H9 (cell line): ENCODE measurements around the gene GPR137. TPM values are rescaled to one million over a fixed set of nuclear protein-coding genes. Genes with fewer than 3 reads are reported as not detected.

Experiments used
- DNase-seq: peaks from one replicate; pipeline ENCODE4 v3.0.0-alpha.2; 2017
- H2AFZ ChIP-seq: one replicate; pipeline ENCODE4 v1.6.1; 2013; ENCODE audit warnings: mild to moderate bottlenecking, low read length, control low read depth, moderate library complexity
- H2AK5ac ChIP-seq: 2 replicates; pipeline ENCODE4 v1.6.1; 2013; ENCODE audit warnings: low read length, control low read depth, mixed read lengths; ENCODE audit not compliant: insufficient read length
- H2BK120ac ChIP-seq: one replicate; pipeline ENCODE4 v1.6.1; 2013; ENCODE audit warnings: low read depth, mild to moderate bottlenecking, low read length, control low read depth, inconsistent platforms; ENCODE audit not compliant: poor library complexity, severe bottlenecking
- H2BK12ac ChIP-seq: 2 replicates; pipeline ENCODE4 v1.6.1; 2013; ENCODE audit warnings: low read length, control low read depth, mixed read lengths, low read depth; ENCODE audit not compliant: insufficient read length
- H2BK15ac ChIP-seq: 2 replicates; pipeline ENCODE4 v1.6.1; 2013; ENCODE audit warnings: low read depth, low read length, control low read depth
- H2BK20ac ChIP-seq: one replicate; pipeline ENCODE4 v1.6.1; 2013; ENCODE audit warnings: low read depth, mild to moderate bottlenecking, low read length, control low read depth, inconsistent platforms; ENCODE audit not compliant: poor library complexity, severe bottlenecking
- H2BK5ac ChIP-seq: 2 replicates; pipeline ENCODE4 v1.6.1; 2013; ENCODE audit warnings: low read length, control low read depth, mixed read lengths; ENCODE audit not compliant: insufficient read length
- H3K14ac ChIP-seq: 2 replicates; pipeline ENCODE4 v1.6.1; 2013; ENCODE audit warnings: low read length, control low read depth; ENCODE audit not compliant: insufficient read depth
- H3K18ac ChIP-seq: 2 replicates; pipeline ENCODE4 v1.6.1; 2013; ENCODE audit warnings: low read depth, mild to moderate bottlenecking, mixed read lengths, low read length, control low read depth; ENCODE audit not compliant: insufficient read length
- H3K23ac ChIP-seq: 2 replicates; pipeline ENCODE4 v1.6.1; 2013; ENCODE audit warnings: low read length, control low read depth, mixed read lengths, low read depth; ENCODE audit not compliant: insufficient read length
- H3K23me2 ChIP-seq: 2 replicates; pipeline ENCODE4 v1.6.1; 2013; ENCODE audit warnings: low read depth, mild to moderate bottlenecking, mixed read lengths, low read length, control low read depth; ENCODE audit not compliant: insufficient read length, poor library complexity, severe bottlenecking
- H3K27ac ChIP-seq: 2 replicates; pipeline ENCODE4 v1.5.1; 2013; ENCODE audit warnings: low read length, control low read depth, mixed read lengths, low read depth; ENCODE audit not compliant: insufficient read length
- H3K27me3 ChIP-seq: 2 replicates; pipeline ENCODE4 v1.6.1; 2013; ENCODE audit warnings: low read length, control low read depth, inconsistent platforms; ENCODE audit not compliant: insufficient read depth
- H3K4ac ChIP-seq: 2 replicates; pipeline ENCODE4 v1.6.1; 2013; ENCODE audit warnings: low read depth, mild to moderate bottlenecking, control low read depth, inconsistent platforms, low read length, moderate library complexity
- H3K4me1 ChIP-seq: 2 replicates; pipeline ENCODE4 v1.6.1; 2013; ENCODE audit warnings: low read length, control low read depth, inconsistent platforms; ENCODE audit not compliant: insufficient read depth
- H3K4me2 ChIP-seq: 2 replicates; pipeline ENCODE4 v1.6.1; 2013; ENCODE audit warnings: low read length, control low read depth, mixed read lengths; ENCODE audit not compliant: insufficient read length, insufficient read depth
- H3K56ac ChIP-seq: 2 replicates; pipeline ENCODE4 v1.6.1; 2013; ENCODE audit warnings: low read depth, mild to moderate bottlenecking, mixed read lengths, low read length, control low read depth; ENCODE audit not compliant: insufficient read length
- H3K79me1 ChIP-seq: 2 replicates; pipeline ENCODE4 v1.6.1; 2013; ENCODE audit warnings: low read depth, mild to moderate bottlenecking, moderate library complexity, low read length, control low read depth, inconsistent platforms; ENCODE audit not compliant: insufficient read depth, poor library complexity, severe bottlenecking
- H3K79me2 ChIP-seq: 2 replicates; pipeline ENCODE4 v1.6.1; 2013; ENCODE audit warnings: low read length, control low read depth, inconsistent platforms; ENCODE audit not compliant: insufficient read depth
- H3K9ac ChIP-seq: 2 replicates; pipeline ENCODE4 v1.6.1; 2013; ENCODE audit warnings: low read length, control low read depth, mixed read lengths; ENCODE audit not compliant: insufficient read length; ENCODE audit errors: extremely low read depth
- H3K9me3 ChIP-seq: one replicate; pipeline ENCODE4 v1.6.1; 2013; ENCODE audit warnings: low read depth, low read length, inconsistent platforms; ENCODE audit not compliant: control insufficient read depth
- H3T11ph ChIP-seq: one replicate; pipeline ENCODE4 v1.6.1; 2013; ENCODE audit warnings: mild to moderate bottlenecking, low read length, control low read depth, inconsistent platforms
- H4K20me1 ChIP-seq: one replicate; pipeline ENCODE4 v1.6.1; 2013; ENCODE audit not compliant: control insufficient read depth, insufficient read length, insufficient read depth
- H4K5ac ChIP-seq: 2 replicates; pipeline ENCODE4 v1.6.1; 2013; ENCODE audit warnings: low read depth, mild to moderate bottlenecking, mixed read lengths, low read length, control low read depth; ENCODE audit not compliant: insufficient read length
- H4K8ac ChIP-seq: replicated peaks from 2 replicates; pipeline ENCODE4 v1.6.1; 2013; ENCODE audit warnings: low read length, control low read depth, mixed read lengths, low read depth; ENCODE audit not compliant: insufficient read length
- H4K91ac ChIP-seq: 2 replicates; pipeline ENCODE4 v1.6.1; 2013; ENCODE audit warnings: low read depth, mild to moderate bottlenecking, moderate library complexity, mixed read lengths, low read length, control low read depth; ENCODE audit not compliant: insufficient read length
- H3K27ac Mint-ChIP-seq, 3 experiments: 2 replicates in 2 of 3; 3 replicates in 1 of 3; pipeline ENCODE4 v1.8.0; 2020 to 2021; ENCODE audit warnings: mixed read lengths in 3 of 3, mild to moderate bottlenecking in 1 of 3, moderate library complexity in 1 of 3
- H3K27me3 Mint-ChIP-seq: 2 replicates; pipeline ENCODE4 v1.8.0; 2021; ENCODE audit warnings: low read depth, mild to moderate bottlenecking, moderate library complexity, mixed read lengths
- H3K36me3 Mint-ChIP-seq, 3 experiments: 2 replicates in 2 of 3; 3 replicates in 1 of 3; pipeline ENCODE4 v1.8.0; 2020 to 2021; ENCODE audit warnings: low read depth in 3 of 3, mixed read lengths in 3 of 3; ENCODE audit not compliant: insufficient read depth in 1 of 3
- H3K4me1 Mint-ChIP-seq, 2 experiments: 2 replicates each; pipeline ENCODE4 v1.8.0; 2020; ENCODE audit warnings: mixed read lengths in 2 of 2
- H3K4me3 Mint-ChIP-seq, 2 experiments: 2 replicates in 1 of 2; 3 replicates in 1 of 2; pipeline ENCODE4 v1.8.0; 2020 to 2021; ENCODE audit warnings: mild to moderate bottlenecking in 2 of 2, mixed read lengths in 2 of 2, moderate library complexity in 1 of 2
- H3K9me3 Mint-ChIP-seq, 2 experiments: 2 replicates in 1 of 2; 3 replicates in 1 of 2; pipeline ENCODE4 v1.8.0; 2020; ENCODE audit warnings: mild to moderate bottlenecking in 2 of 2, mixed read lengths in 2 of 2, moderate library complexity in 1 of 2
- CTCF ChIP-seq: fragments of 200-600 bp; sonication (generic); conservative IDR thresholded peaks from 3 replicates; pipeline ENCODE4 v1.8.0; 2021; ENCODE audit warnings: antibody characterized with exemption, mild to moderate bottlenecking
- WGBS: extraction: QIAGEN DNeasy Blood & Tissue Kit; methylation state at CpG from one replicate; pipeline ENCODE4 v1.1.7; 2013; ENCODE audit warnings: missing lambda C conversion rate, low lambda C conversion rate, mixed read lengths; ENCODE audit not compliant: insufficient read length; ENCODE audit errors: extremely low coverage; 5-methylcytosine and 5-hydroxymethylcytosine counted together
- total RNA-seq: library from RNA; stranded (reverse); gene quantifications from 2 replicates; pipeline ENCODE4 v1.2.1, GENCODE V29; 2021

Gene GPR137
- total RNA-seq, 1 experiment from 2014 or later: 39.6 TPM

DNA sequence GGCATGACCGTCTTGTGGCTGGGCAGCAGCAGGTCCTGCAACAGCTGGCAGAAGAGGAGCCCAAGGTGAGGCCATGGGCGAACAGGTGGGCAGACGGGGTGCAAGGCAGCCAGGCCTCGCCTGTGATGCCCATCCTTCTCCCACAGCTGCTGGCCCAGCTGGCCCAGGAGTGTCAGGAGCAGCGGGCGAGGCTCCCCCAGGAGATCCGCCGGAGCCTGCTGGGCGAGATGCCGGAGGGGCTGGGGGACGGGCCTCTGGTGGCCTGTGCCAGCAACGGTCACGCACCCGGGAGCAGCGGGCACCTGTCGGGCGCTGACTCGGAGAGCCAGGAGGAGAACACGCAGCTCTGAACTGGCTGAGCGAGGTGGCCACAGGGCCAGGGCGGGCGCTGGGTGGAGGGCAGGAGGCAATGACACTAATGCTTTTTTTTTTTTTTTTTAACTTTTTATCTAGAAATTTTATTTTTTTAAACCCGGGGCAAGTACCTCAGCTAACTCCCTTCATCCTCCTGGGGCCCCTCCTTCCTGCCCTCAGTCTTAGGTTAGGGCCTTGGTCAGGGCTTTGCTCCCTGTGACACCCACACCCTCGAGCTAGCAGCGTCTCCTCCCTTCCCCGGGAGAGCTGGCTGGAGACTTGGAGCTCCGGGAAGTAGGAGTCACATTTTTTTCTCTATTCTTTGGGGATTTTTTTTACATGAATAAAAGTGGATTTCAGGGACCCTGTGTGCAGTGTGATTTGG, 18.3 kb upstream of the GPR137 start:
- Histone ChIP-seq H2AFZ (no peak overlapping the region), H2BK15ac (no peak overlapping the region), H3T11ph (no peak overlapping the region), H2BK20ac (no peak overlapping the region), H3K14ac (no peak overlapping the region), H4K20me1 (no peaks in the 10 kb centered on the region), H3K23me2 (peaks cover 15% of the 10 kb centered on the region), H3K79me1 (no peaks in the 10 kb centered on the region), H3K4ac (no peak overlapping the region), H3K79me2 (no peaks in the 10 kb centered on the region), H3K4me1 (no peaks in the 10 kb centered on the region), H3K27ac (no peak overlapping the region), H4K8ac (no peak overlapping the region), H4K5ac (no peak overlapping the region), H3K9ac (no peak overlapping the region), H3K18ac (no peak overlapping the region), H3K23ac (no peak overlapping the region), H3K4me2 (no peak overlapping the region), H4K91ac (no peak overlapping the region), H2BK120ac (no peak overlapping the region), H2BK5ac (no peak overlapping the region), H3K56ac (no peak overlapping the region), H3K9me3 (no peaks in the 10 kb centered on the region), H2AK5ac (no peak overlapping the region), H3K27me3 (no peaks in the 10 kb centered on the region), H2BK12ac (no peak overlapping the region)
- no peak for DNase-seq
- Mint-ChIP-seq H3K4me3 (peak overlapping the region in 1 of 2 experiments; percentile 64; a peak in 2 of 5 replicates), H3K27ac (peak overlapping the region in 2 of 3 experiments; percentile 18 to 65; a peak in 1 of 7 replicates), H3K4me1 (peaks cover 16 to 26% of the 10 kb centered on the region in 2 experiments), H3K27me3 (no peaks in the 10 kb centered on the region; the same call in 1 of the 2 replicates), H3K36me3 (peaks cover 21 to 53% (median 39%) of the 10 kb centered on the region in 3 experiments), H3K9me3 (no peaks in the 10 kb centered on the region)
- TF ChIP-seq CTCF: no peak
- no CpG with 5 or more reads among the region's 27 CpGs for WGBS
